ENCODE results near the gene GRID2. TPM values are rescaled to one million over a fixed set of nuclear protein-coding genes. Genes with fewer than 3 reads are reported as not detected.
"Not testable (repeated sequence)": the region's sequence is repeated elsewhere in the genome, so short reads cannot be mapped to it uniquely, and the experiment has no call there.

The GRID2 gene
- total RNA-seq, 2 donors from 2014 or later, result 0.16 TPM; not detected in 1

DNA sequence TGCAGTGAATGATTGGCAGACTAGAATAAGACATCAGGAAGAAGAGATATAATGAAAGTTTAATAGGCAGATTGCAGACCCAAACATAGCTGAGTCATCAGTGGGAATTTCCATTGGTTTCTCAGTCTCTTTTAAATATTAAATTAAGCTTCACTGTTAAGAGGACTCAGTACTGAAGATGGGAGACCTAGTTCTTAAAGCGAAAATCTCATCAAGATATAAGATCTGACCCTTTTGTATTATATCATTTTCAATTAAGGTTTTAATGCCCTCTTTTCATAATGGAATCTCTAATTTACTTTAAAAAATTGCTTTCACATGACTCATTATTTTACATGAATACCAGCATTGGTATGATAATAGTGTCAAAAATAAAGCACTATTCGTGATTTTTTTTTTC lies 1355.9 kb downstream of the GRID2 start:
- TF ChIP-seq CTCF (IDR thresholded peaks at IDR 0.05), result no peak
- H3K4me3 ChIP-seq, result no peak overlapping the region
- no peak for DNase-seq (ENCODE audit: low spot score)

GRCh38 chr4:93660036-93660435 lies 1356.3 kb downstream of the GRID2 start:
- H3K4me3 ChIP-seq, result no peak overlapping the region
- no peak for TF ChIP-seq CTCF (IDR thresholded peaks at IDR 0.05)
- no peaks in the 10 kb centered on the region for H3K9me3 ChIP-seq
- DNase-seq (ENCODE audit: low spot score), result no peak
- no peaks in the 10 kb centered on the region for H3K27me3 ChIP-seq
- no peak overlapping the region for H3K27ac ChIP-seq
- H3K36me3 ChIP-seq, result no peaks in the 10 kb centered on the region
- no peaks in the 10 kb centered on the region for H3K4me1 ChIP-seq

More for the DNA sequence above, 1355.9 kb downstream of the GRID2 start:
- Histone ChIP-seq H3K4me1 (no peaks in the 10 kb centered on the region), H3K27me3 (no peaks in the 10 kb centered on the region), H3K36me3 (no peaks in the 10 kb centered on the region), H3K27ac (no peak overlapping the region), H3K9me3 (no peaks in the 10 kb centered on the region)

- H3K27me3 ChIP-seq, result no peaks in the 10 kb centered on the region
- no peak overlapping the region for H3K4me3 ChIP-seq
- no peaks in the 10 kb centered on the region for H3K4me1 ChIP-seq
- no peaks in the 10 kb centered on the region for H3K9me3 ChIP-seq
- no peak for TF ChIP-seq CTCF (IDR thresholded peaks at IDR 0.05)
- no peak for DNase-seq (ENCODE audit: low spot score)
- no peaks in the 10 kb centered on the region for H3K36me3 ChIP-seq
- H3K27ac ChIP-seq, result no peak overlapping the region
These were observed 1366.7 kb downstream of the GRID2 start for GRCh38 chr4:93670434-93670833.

DNA sequence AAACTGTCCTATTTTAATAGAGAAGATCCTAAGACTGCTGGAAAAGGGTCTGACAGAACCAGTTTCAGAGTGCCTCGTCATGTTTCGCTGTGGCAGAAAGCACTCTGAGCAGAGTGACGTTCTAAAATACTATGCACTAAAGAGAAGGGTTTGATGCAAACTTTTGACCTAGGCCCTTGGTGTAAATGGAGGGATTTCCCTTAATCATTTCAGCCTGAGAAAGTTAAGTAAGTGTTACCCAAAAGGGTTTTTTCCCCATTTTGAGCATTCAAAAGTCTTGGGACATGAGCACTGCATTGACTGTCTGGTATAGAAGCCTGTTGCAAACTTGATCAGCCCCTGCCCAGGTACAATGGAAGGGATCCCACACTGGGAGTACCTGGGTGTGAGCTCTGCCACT lies 1367.3 kb downstream of the GRID2 start:
- Histone ChIP-seq H3K36me3 (no peaks in the 10 kb centered on the region), H3K9me3 (no peaks in the 10 kb centered on the region), H3K27me3 (no peaks in the 10 kb centered on the region), H3K27ac (no peak overlapping the region), H3K4me3 (no peak overlapping the region), H3K4me1 (no peaks in the 10 kb centered on the region)
- DNase-seq (ENCODE audit: low spot score), result no peak
- TF ChIP-seq CTCF (IDR thresholded peaks at IDR 0.05), result no peak

DNA sequence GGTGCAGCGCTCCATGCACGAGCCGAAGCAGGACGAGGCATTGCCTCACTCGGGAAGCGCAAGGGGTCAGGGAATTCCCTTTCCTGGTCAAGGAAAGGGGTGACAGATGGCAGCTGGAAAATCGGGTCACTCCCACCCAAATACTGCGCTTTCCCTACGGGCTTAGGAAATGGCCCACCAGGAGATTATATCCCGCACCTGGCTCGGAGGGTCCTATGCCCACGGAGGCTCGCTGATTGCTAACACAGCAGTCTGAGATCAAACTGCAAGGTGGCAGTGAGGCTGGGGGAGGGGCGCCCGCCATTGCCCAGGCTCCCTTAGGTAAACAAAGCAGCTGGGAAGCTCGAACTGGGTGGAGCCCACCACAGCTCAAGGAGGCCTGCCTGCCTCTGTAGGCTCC lies 1373.2 kb downstream of the GRID2 start:
- H3K36me3 ChIP-seq; H3K27me3 ChIP-seq; H3K4me3 ChIP-seq; DNase-seq (ENCODE audit: low spot score); H3K4me1 ChIP-seq; H3K9me3 ChIP-seq; H3K27ac ChIP-seq: not testable (repeated sequence)

DNA sequence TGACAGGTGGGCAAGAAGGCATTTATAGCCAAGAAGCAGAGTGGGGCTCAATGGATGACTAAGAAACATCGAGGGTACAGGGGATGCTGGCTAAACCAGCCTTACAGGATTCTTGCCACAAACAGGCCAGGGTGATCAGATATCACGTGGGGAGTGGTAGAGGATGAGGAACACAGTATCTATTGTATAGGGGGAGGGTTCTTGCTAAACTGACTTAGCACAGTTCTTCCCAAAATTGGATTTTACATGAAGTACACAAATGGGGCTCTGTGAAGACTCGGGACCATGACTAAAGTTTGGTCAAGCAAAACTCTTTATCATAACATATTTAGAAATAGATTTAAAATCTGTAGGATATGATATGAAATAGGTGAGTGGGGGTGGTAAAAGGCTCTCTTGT lies 1380.8 kb downstream of the GRID2 start:
- Histone ChIP-seq H3K4me3 (no peak overlapping the region), H3K27ac (no peak overlapping the region), H3K36me3 (no peaks in the 10 kb centered on the region), H3K9me3 (no peaks in the 10 kb centered on the region), H3K4me1 (no peaks in the 10 kb centered on the region), H3K27me3 (no peaks in the 10 kb centered on the region)
- no peak for DNase-seq (ENCODE audit: low spot score)
- TF ChIP-seq CTCF (IDR thresholded peaks at IDR 0.05), result no peak
